CD8-positive, alpha-beta memory T cell (primary cell): ENCODE results near the gene SLC12A7. TPM values are rescaled to one million over a fixed set of nuclear protein-coding genes. Genes with fewer than 3 reads are reported as not detected.
"Not testable (repeated sequence)": the region's sequence is repeated elsewhere in the genome, so short reads cannot be mapped to it uniquely, and the experiment has no call there.

Experiments used
- CTCF ChIA-PET: fragments of 350-600 bp; sonication (Branson Sonifier 250); formaldehyde crosslinking; loops from one replicate; lab custom pipeline; 2021; ENCODE audit warnings: antibody characterized with exemption; lab: Charles Lee
- POLR2A ChIA-PET: fragments of 350-600 bp; sonication (Branson Sonifier 250); formaldehyde crosslinking; loops from one replicate; lab custom pipeline; 2021; ENCODE audit warnings: antibody characterized with exemption; lab: Charles Lee
- DNase-seq, 5 donors: peaks; one replicate each; pipeline versions ENCODE4 v3.0.0 to v3.0.0-alpha.2; 2020 to 2022; ENCODE audit warnings: mixed read lengths in 1 of 5
- H3K27ac ChIP-seq: one replicate; pipeline ENCODE4 v1.7.0; 2013; ENCODE audit warnings: low read depth, mild to moderate bottlenecking, low read length, moderate library complexity
- H3K27me3 ChIP-seq: 2 replicates; pipeline ENCODE4 v1.7.0; 2013; ENCODE audit warnings: low read length, mild to moderate bottlenecking; ENCODE audit not compliant: insufficient read depth, poor library complexity, severe bottlenecking
- H3K36me3 ChIP-seq: 2 replicates; pipeline ENCODE4 v1.7.0; 2013; ENCODE audit warnings: mild to moderate bottlenecking, low read length, moderate library complexity; ENCODE audit not compliant: insufficient read depth
- H3K4me1 ChIP-seq: 2 replicates; pipeline ENCODE4 v1.7.0; 2013; ENCODE audit warnings: mild to moderate bottlenecking, low read length, moderate library complexity; ENCODE audit not compliant: insufficient read depth
- H3K4me3 ChIP-seq: 2 replicates; pipeline ENCODE4 v1.7.0; 2013; ENCODE audit warnings: mild to moderate bottlenecking, low read length
- H3K9me3 ChIP-seq: 2 replicates; pipeline ENCODE4 v1.7.0; 2013; ENCODE audit warnings: mild to moderate bottlenecking, low read length
- H3K27ac Mint-ChIP-seq, 8 donors: one replicate each; pipeline ENCODE4 v1.8.0; 2020 to 2021; ENCODE audit warnings: mixed read lengths in 8 of 8, mild to moderate bottlenecking in 6 of 8, inconsistent platforms in 3 of 8, moderate library complexity in 3 of 8
- H3K27me3 Mint-ChIP-seq, 2 donors: one replicate each; pipeline ENCODE4 v1.8.0; 2020 to 2021; ENCODE audit warnings: mixed read lengths in 2 of 2, mild to moderate bottlenecking in 1 of 2, moderate library complexity in 1 of 2
- H3K36me3 Mint-ChIP-seq, 3 donors: one replicate each; pipeline ENCODE4 v1.8.0; 2020 to 2021; ENCODE audit warnings: mixed read lengths in 3 of 3, inconsistent platforms in 1 of 3, mild to moderate bottlenecking in 1 of 3
- H3K4me1 Mint-ChIP-seq, 3 donors: one replicate each; pipeline ENCODE4 v1.8.0; 2020 to 2021; ENCODE audit warnings: mixed read lengths in 3 of 3, inconsistent platforms in 1 of 3, mild to moderate bottlenecking in 1 of 3
- H3K4me3 Mint-ChIP-seq, 7 donors: one replicate each; pipeline ENCODE4 v1.8.0; 2020 to 2021; ENCODE audit warnings: mixed read lengths in 7 of 7, mild to moderate bottlenecking in 6 of 7, moderate library complexity in 4 of 7, inconsistent platforms in 2 of 7
- H3K9me3 Mint-ChIP-seq, 5 donors: one replicate each; pipeline ENCODE4 v1.8.0; 2020 to 2022; ENCODE audit warnings: mixed read lengths in 5 of 5, mild to moderate bottlenecking in 3 of 5, moderate library complexity in 2 of 5, inconsistent platforms in 1 of 5
- polyA plus RNA-seq: library from polyadenylated mRNA; unstranded; fragments of 300-500 nt; fragmentation: Illumina TruSeq; gene quantifications from one replicate; pipeline ENCODE4 v1.2.3, GENCODE V29; 2021
- total RNA-seq, 2 experiments: library from RNA; stranded (reverse); gene quantifications; one replicate each; pipeline ENCODE4 v1.2.3, GENCODE V29; 2021

The SLC12A7 gene
- total and polyA plus RNA-seq, 3 experiments from 2014 or later, result 4.9 to 20.0 (median 6.6) TPM

GRCh38 chr5:1098986-1099597, 12.8 kb downstream of the SLC12A7 start:
- Mint-ChIP-seq H3K27ac (peak overlapping the region in 1 of 8 donors; percentile 66), H3K36me3 (no peaks in the 10 kb centered on the region), H3K4me3 (peak overlapping the region in 1 of 7 donors; percentile 15), H3K4me1 (peaks cover 14 to 44% (median 21%) of the 10 kb centered on the region in 3 donors), H3K9me3 (no peaks in the 10 kb centered on the region), H3K27me3 (peaks cover 0 to 6% of the 10 kb centered on the region in 2 donors)
- Histone ChIP-seq H3K4me3 (no peak overlapping the region), H3K36me3 (no peaks in the 10 kb centered on the region), H3K4me1 (peaks cover 52% of the 10 kb centered on the region), H3K27me3 (no peaks in the 10 kb centered on the region), H3K9me3 (no peaks in the 10 kb centered on the region), H3K27ac (no peak overlapping the region)
- CTCF ChIA-PET, result no interaction called here
- POLR2A ChIA-PET, result no interaction called here
- DNase-seq, result no peak

- H3K9me3 ChIP-seq, H3K36me3 Mint-ChIP-seq, H3K36me3 ChIP-seq, H3K4me3 Mint-ChIP-seq, H3K4me3 ChIP-seq, H3K27ac ChIP-seq, H3K27me3 ChIP-seq, CTCF ChIA-PET, DNase-seq, H3K27me3 Mint-ChIP-seq, H3K27ac Mint-ChIP-seq, H3K9me3 Mint-ChIP-seq, POLR2A ChIA-PET: not testable (repeated sequence)
- peaks cover 41% of the 10 kb centered on the region for H3K4me1 ChIP-seq
- peaks cover 7 to 34% (median 12%) of the 10 kb centered on the region in 3 donors for H3K4me1 Mint-ChIP-seq
Observed at GRCh38 chr5:1097988-1098385, 13.9 kb downstream of the SLC12A7 start.

GRCh38 chr5:1097381-1097987, 14.4 kb downstream of the SLC12A7 start:
- Histone ChIP-seq H3K4me1 (peaks cover 36% of the 10 kb centered on the region), H3K27ac (no peak overlapping the region), H3K9me3 (no peaks in the 10 kb centered on the region), H3K27me3 (no peaks in the 10 kb centered on the region), H3K36me3 (no peaks in the 10 kb centered on the region), H3K4me3 (no peak overlapping the region)
- Mint-ChIP-seq H3K27me3 (no peaks in the 10 kb centered on the region), H3K9me3 (no peaks in the 10 kb centered on the region), H3K36me3 (no peaks in the 10 kb centered on the region), H3K4me1 (peaks cover 7 to 34% (median 12%) of the 10 kb centered on the region in 3 donors), H3K4me3 (peak overlapping the region in 1 of 7 donors; percentile 49), H3K27ac (peak overlapping the region in 5 of 8 donors; percentile 32 to 60 (median 38))
- DNase-seq, result peak in 1 of 5 donors; percentile 28
- CTCF ChIA-PET, result no interaction called here
- POLR2A ChIA-PET, result no interaction called here

DNA sequence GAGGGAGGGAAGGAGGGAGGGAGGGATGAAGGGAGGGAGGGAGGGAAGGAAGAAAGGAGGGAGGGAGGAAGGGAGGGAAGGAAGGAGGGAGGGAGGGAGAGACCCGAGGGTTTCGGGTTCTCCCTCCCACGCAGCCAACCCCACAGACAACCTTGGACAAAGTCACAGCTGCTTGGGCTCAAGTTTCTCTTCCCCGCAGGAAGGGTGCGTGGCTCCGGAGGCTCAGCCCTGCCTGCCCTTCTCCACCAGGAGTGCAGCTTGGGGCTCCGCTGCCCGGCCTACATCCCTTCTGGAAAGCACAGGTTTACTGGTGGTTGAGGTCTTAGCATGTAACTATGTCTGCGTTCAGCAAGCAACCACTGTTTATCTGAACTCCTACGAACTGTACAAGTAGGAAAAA, 15.0 kb downstream of the SLC12A7 start:
- no peak overlapping the region for H3K4me3 ChIP-seq
- Mint-ChIP-seq H3K36me3 (no peaks in the 10 kb centered on the region), H3K9me3 (no peaks in the 10 kb centered on the region), H3K27me3 (no peaks in the 10 kb centered on the region), H3K4me1 (peaks cover 7 to 30% (median 12%) of the 10 kb centered on the region in 3 donors), H3K27ac (peak overlapping the region in 3 of 8 donors; percentile 36 to 58 (median 37)), H3K4me3 (no peak overlapping the region)
- POLR2A ChIA-PET, result no interaction called here
- no peaks in the 10 kb centered on the region for H3K9me3 ChIP-seq
- no peak overlapping the region for H3K27ac ChIP-seq
- H3K27me3 ChIP-seq, result no peaks in the 10 kb centered on the region
- DNase-seq, result no peak
- H3K36me3 ChIP-seq, result no peaks in the 10 kb centered on the region
- peaks cover 31% of the 10 kb centered on the region for H3K4me1 ChIP-seq
- CTCF ChIA-PET, result no interaction called here

DNA sequence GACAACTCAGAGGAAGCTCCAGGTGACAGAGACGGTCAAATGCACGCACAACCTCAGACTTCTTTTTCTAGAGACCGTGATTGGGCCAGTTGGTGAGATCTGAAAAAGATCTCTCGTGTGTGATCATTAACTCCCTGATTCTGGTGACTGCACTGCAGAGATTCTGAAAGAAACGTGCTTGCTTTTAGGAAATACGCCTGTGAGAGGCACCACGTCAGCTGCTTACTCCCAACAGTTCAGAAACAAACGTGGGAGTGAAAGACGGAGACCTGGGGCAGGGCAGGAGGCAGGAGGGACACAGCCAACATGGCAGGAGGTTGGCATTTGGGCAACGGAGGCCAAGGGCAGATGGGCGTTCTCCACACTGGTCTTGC, 15.9 kb downstream of the SLC12A7 start:
- Histone ChIP-seq H3K27me3 (no peaks in the 10 kb centered on the region), H3K4me3 (no peak overlapping the region), H3K9me3 (no peaks in the 10 kb centered on the region), H3K27ac (no peak overlapping the region), H3K36me3 (no peaks in the 10 kb centered on the region), H3K4me1 (peaks cover 23% of the 10 kb centered on the region)
- Mint-ChIP-seq H3K9me3 (no peaks in the 10 kb centered on the region), H3K4me1 (peaks cover 7 to 26% (median 12%) of the 10 kb centered on the region in 3 donors), H3K4me3 (no peak overlapping the region), H3K27me3 (no peaks in the 10 kb centered on the region), H3K36me3 (no peaks in the 10 kb centered on the region), H3K27ac (peak overlapping the region in 4 of 8 donors; percentile 30 to 61 (median 40))
- POLR2A ChIA-PET, result no interaction called here
- CTCF ChIA-PET, result no interaction called here
- DNase-seq, result no peak

- ChIA-PET CTCF (no interaction called here), POLR2A (no interaction called here)
- Mint-ChIP-seq H3K4me3 (no peak overlapping the region), H3K27me3 (no peaks in the 10 kb centered on the region), H3K4me1 (peaks cover 7 to 25% (median 12%) of the 10 kb centered on the region in 3 donors), H3K36me3 (no peaks in the 10 kb centered on the region), H3K27ac (peak overlapping the region in 2 of 8 donors; percentile 36 to 61), H3K9me3 (no peaks in the 10 kb centered on the region)
- Histone ChIP-seq H3K27ac (no peak overlapping the region), H3K9me3 (no peaks in the 10 kb centered on the region), H3K27me3 (no peaks in the 10 kb centered on the region), H3K4me3 (no peak overlapping the region), H3K4me1 (peaks cover 17% of the 10 kb centered on the region), H3K36me3 (no peaks in the 10 kb centered on the region)
- no peak for DNase-seq
Observed at GRCh38 chr5:1095302-1095989, 16.4 kb downstream of the SLC12A7 start.

- Histone ChIP-seq H3K4me3 (no peak overlapping the region), H3K27ac (no peak overlapping the region), H3K36me3 (no peaks in the 10 kb centered on the region), H3K4me1 (peaks cover 11% of the 10 kb centered on the region), H3K9me3 (no peaks in the 10 kb centered on the region), H3K27me3 (no peaks in the 10 kb centered on the region)
- Mint-ChIP-seq H3K9me3 (no peaks in the 10 kb centered on the region), H3K4me3 (no peak overlapping the region), H3K27me3 (no peaks in the 10 kb centered on the region), H3K27ac (peak overlapping the region in 3 of 8 donors; percentile 47 to 97 (median 71)), H3K4me1 (peaks cover 7 to 24% (median 12%) of the 10 kb centered on the region in 3 donors), H3K36me3 (peaks cover 0 to 2% (median 0%) of the 10 kb centered on the region in 3 donors)
- ChIA-PET CTCF (no interaction called here), POLR2A (no interaction called here)
- no peak for DNase-seq
Observed at GRCh38 chr5:1094670-1095190, 17.1 kb downstream of the SLC12A7 start.

DNA sequence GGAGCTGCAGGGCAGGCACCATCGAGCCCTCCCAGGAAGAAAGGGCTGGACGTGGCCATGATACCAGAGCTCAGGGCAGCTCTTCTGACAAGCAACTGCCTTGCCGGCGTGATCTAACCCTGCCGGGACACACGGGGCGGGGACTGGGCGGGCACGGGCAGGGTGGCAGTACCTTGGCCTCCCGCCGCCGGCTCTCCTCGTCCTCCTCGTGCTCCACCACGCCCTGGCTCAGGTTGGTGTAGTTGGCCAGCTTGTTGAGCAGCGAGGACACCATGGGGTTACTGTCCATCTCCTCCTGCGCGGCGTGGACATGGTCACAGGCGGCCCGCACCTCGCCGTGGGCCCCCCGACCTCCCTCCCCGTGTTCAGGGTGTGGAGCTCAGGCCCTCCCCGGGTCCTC, 18.5 kb downstream of the SLC12A7 start:
- no peaks in the 10 kb centered on the region for H3K9me3 ChIP-seq
- no peaks in the 10 kb centered on the region for H3K36me3 ChIP-seq
- Mint-ChIP-seq H3K9me3 (no peaks in the 10 kb centered on the region), H3K4me3 (no peak overlapping the region), H3K27ac (no peak overlapping the region), H3K36me3 (peaks cover 0 to 2% (median 0%) of the 10 kb centered on the region in 3 donors), H3K27me3 (no peaks in the 10 kb centered on the region), H3K4me1 (peaks cover 7 to 21% (median 8%) of the 10 kb centered on the region in 3 donors)
- no peaks in the 10 kb centered on the region for H3K27me3 ChIP-seq
- no peaks in the 10 kb centered on the region for H3K4me1 ChIP-seq
- no peak for DNase-seq
- no peak overlapping the region for H3K27ac ChIP-seq
- POLR2A ChIA-PET, result no interaction called here
- H3K4me3 ChIP-seq, result no peak overlapping the region
- CTCF ChIA-PET, result no interaction called here
